Osteocyte (in vitro differentiated cells): ENCODE data around the gene SDR42E1. TPM values are rescaled to one million over a fixed set of nuclear protein-coding genes. Genes with fewer than 3 reads are reported as not detected.

ENCODE experiments used
- DNase-seq: peaks from one replicate; pipeline ENCODE4 v3.0.0; 2021; ENCODE audit warnings: mixed read lengths; ENCODE audit not compliant: unreplicated experiment; ENCODE audit errors: extremely low spot score
- H3K27ac Mint-ChIP-seq: one replicate; pipeline ENCODE4 v1.8.0; 2021; ENCODE audit warnings: mild to moderate bottlenecking, mixed read lengths; ENCODE audit not compliant: unreplicated experiment
- H3K27me3 Mint-ChIP-seq: one replicate; pipeline ENCODE4 v1.8.0; 2021; ENCODE audit warnings: mixed read lengths; ENCODE audit not compliant: unreplicated experiment
- H3K36me3 Mint-ChIP-seq: one replicate; pipeline ENCODE4 v1.8.0; 2021; ENCODE audit warnings: mixed read lengths; ENCODE audit not compliant: unreplicated experiment
- H3K4me1 Mint-ChIP-seq: one replicate; pipeline ENCODE4 v1.8.0; 2021; ENCODE audit warnings: mixed read lengths; ENCODE audit not compliant: unreplicated experiment
- H3K4me3 Mint-ChIP-seq: one replicate; pipeline ENCODE4 v1.8.0; 2021; ENCODE audit warnings: mild to moderate bottlenecking, moderate library complexity, mixed read lengths; ENCODE audit not compliant: unreplicated experiment
- H3K9me3 Mint-ChIP-seq: one replicate; pipeline ENCODE4 v1.8.0; 2021; ENCODE audit warnings: mixed read lengths; ENCODE audit not compliant: unreplicated experiment
- total RNA-seq: library from RNA; stranded (reverse); gene quantifications from 2 replicates; pipeline ENCODE4 v1.2.1, GENCODE V29; 2021
- TF ChIP-seq, protein P1 (sequence below): fragments of 200-600 bp; sonication (generic); IDR thresholded peaks from 2 replicates; pipeline ENCODE4 v1.5.0; 2021; ENCODE audit warnings: antibody characterized with exemption, mild to moderate bottlenecking, moderate library complexity

SDR42E1 gene
- total RNA-seq, 1 donor from 2014 or later: not detected

DNA sequence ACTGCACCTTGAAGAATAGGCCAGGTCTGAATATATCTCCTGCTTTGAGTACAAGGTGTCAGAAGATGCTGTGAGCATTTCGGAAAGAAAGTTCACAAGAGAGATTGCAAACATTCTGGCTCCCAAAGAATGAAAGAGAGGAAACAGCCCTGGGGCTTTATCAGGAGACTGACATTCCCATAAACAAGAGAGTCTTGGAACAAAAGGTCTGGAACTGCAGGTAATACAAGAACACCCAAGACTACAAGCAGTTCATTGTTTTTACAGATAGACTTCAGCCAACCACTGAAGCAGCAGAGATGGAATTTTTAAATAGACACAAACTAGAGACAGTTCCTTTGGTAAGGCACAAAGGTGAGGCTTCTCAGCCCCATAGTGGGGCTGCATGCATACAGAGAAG is 38.2 kb upstream of the SDR42E1 start:
- H3K4me3 Mint-ChIP-seq: no peak overlapping the region
- no peaks in the 10 kb centered on the region for H3K4me1 Mint-ChIP-seq
- H3K27me3 Mint-ChIP-seq: peaks cover 12% of the 10 kb centered on the region
- DNase-seq: no peak
- H3K9me3 Mint-ChIP-seq: no peaks in the 10 kb centered on the region
- TF ChIP-seq, protein P1, sequence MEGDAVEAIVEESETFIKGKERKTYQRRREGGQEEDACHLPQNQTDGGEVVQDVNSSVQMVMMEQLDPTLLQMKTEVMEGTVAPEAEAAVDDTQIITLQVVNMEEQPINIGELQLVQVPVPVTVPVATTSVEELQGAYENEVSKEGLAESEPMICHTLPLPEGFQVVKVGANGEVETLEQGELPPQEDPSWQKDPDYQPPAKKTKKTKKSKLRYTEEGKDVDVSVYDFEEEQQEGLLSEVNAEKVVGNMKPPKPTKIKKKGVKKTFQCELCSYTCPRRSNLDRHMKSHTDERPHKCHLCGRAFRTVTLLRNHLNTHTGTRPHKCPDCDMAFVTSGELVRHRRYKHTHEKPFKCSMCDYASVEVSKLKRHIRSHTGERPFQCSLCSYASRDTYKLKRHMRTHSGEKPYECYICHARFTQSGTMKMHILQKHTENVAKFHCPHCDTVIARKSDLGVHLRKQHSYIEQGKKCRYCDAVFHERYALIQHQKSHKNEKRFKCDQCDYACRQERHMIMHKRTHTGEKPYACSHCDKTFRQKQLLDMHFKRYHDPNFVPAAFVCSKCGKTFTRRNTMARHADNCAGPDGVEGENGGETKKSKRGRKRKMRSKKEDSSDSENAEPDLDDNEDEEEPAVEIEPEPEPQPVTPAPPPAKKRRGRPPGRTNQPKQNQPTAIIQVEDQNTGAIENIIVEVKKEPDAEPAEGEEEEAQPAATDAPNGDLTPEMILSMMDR: no peak
- H3K27ac Mint-ChIP-seq: no peak overlapping the region
- H3K36me3 Mint-ChIP-seq: no peaks in the 10 kb centered on the region

DNA sequence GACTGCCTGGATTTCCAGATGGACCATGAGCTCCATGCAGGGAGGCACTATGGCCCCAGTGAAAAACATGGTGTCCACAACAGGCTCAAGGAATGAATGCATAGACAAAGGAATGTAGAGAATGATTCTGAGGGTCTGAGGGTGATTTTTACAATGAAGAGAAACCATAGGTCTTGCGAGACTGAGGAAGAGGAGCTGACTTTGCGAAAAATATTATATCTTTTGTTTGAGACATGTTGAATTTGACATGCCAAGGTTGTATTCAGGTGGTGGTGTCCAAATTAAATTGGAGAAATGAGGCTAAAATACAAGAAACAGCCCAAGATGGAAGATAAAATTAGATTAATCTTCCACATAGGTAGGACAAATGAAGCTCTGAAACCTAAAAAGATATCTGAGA is 36.5 kb upstream of the SDR42E1 start:
- Mint-ChIP-seq H3K27ac (no peak overlapping the region), H3K4me1 (no peaks in the 10 kb centered on the region), H3K4me3 (no peak overlapping the region), H3K36me3 (no peaks in the 10 kb centered on the region), H3K9me3 (no peaks in the 10 kb centered on the region), H3K27me3 (peaks cover 12% of the 10 kb centered on the region)
- TF ChIP-seq, protein P1: no peak
- no peak for DNase-seq

DNA sequence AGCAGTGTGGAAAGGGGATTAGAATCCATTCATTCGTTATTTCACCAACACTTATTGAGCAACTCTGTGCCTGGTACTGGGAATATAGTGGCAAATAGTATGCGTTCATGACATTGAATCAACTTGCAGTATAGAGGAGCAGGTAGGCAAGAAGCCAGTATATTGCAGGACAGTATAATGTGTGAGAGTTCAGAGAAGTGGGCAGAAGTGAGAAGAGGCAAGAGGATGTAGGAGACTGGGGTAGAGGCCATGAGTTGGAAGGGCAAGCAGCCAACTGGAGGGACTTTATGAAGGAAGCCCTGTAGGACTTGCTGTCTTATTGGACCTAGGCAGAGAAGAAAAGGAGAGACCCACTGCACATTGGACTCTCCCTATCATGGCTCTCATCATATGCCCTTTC is 36.1 kb upstream of the SDR42E1 start:
- Mint-ChIP-seq H3K27me3 (peaks cover 12% of the 10 kb centered on the region), H3K4me1 (no peaks in the 10 kb centered on the region), H3K36me3 (no peaks in the 10 kb centered on the region), H3K4me3 (no peak overlapping the region), H3K27ac (no peak overlapping the region), H3K9me3 (no peaks in the 10 kb centered on the region)
- TF ChIP-seq, protein P1: no peak
- no peak for DNase-seq

DNA sequence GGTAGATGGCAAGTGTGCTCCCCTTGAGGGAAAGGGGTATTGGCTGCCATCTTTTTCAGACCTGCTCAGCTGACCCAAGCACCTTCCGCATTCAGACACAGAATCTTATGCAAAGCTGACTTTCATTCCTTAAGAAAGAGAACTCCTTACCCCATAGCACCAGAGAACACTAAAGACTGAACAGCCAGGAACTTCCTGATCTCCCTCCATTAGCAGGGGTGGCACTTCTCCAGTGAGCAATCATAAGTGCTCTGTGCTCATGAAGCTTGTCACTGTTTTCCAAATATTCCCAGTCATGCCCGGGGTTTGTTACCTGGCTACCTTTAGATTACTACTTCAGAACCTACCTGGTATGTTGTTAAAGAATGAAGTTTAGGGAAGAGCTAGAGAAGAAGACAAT is 35.7 kb upstream of the SDR42E1 start:
- Mint-ChIP-seq H3K27ac (no peak overlapping the region), H3K36me3 (no peaks in the 10 kb centered on the region), H3K4me3 (no peak overlapping the region), H3K4me1 (no peaks in the 10 kb centered on the region), H3K9me3 (no peaks in the 10 kb centered on the region), H3K27me3 (peaks cover 12% of the 10 kb centered on the region)
- DNase-seq: no peak
- TF ChIP-seq, protein P1: no peak

DNA sequence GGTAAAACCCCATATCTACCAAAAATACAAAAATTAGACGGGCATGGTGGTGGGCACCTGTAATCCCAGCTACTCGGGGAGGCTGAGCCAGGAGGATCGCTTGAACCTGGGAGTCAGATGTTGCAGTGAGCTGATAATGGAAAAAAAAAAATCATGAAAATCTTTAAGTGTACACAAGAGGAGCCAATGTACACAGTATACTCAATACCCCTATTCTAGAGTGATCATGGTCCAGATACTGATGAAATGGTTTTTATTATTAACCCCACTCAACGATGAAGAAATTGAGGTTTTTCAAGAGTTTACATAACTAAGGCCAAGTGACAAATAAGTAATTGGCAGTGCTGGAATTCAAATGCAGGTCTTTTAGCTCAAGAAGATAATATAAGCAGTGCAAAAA is 35.3 kb upstream of the SDR42E1 start:
- Mint-ChIP-seq H3K27me3 (peaks cover 12% of the 10 kb centered on the region), H3K9me3 (no peaks in the 10 kb centered on the region), H3K4me3 (no peak overlapping the region), H3K4me1 (no peaks in the 10 kb centered on the region), H3K27ac (no peak overlapping the region), H3K36me3 (no peaks in the 10 kb centered on the region)
- DNase-seq: no peak
- TF ChIP-seq, protein P1: no peak
